GM19438 (cell line): Measurements from ENCODE around the gene NAA10.

Experiments
- ATAC-seq: cut with Tn5 transposase; IDR thresholded peaks from one replicate; pipeline ENCODE4 v1.9.1; 2021; ENCODE audit warnings: low read depth; ENCODE audit not compliant: unreplicated experiment

The NAA10 gene

DNA sequence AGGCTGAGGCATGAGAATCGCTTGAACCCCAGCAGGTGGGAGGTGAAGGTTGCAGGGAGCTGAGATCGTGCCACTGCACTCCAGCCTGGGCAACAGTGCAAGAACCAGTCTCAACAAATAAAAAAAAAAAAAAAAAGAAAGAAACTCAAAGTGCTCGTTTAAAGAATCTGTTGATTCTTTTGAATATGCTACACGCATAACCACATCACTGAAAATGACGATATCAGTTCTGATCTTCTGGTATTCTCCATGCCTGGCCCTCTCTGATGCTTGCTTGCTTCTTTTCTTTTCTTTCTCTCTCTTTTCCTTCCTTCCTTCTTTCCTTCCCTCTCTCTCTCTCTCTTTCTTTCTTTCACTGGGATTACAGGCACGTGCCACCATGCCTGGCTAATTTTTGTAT lies 23.0 kb downstream of the NAA10 start:
- ATAC-seq, result no peak

DNA sequence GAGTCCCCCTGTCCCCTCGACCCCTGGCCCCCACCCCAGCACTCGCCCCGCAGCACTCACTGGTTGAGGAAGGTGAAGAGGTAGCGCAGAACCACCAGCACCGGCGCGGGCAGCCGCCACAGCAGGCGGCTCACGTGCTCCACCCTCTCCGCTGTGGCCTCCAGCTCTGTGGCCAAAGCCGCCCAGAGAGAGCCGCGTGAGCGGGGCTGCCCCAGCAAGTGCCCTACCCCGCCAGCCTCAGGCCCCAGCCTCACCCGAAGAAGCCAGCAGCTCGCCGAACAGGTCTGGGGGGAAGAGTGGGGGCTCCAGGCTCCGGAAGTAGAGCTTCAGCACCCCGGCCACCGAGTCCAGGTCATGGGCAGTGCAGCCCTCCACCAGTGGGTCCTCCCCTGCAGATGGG lies 24.4 kb downstream of the NAA10 start:
- ATAC-seq, result no peak

DNA sequence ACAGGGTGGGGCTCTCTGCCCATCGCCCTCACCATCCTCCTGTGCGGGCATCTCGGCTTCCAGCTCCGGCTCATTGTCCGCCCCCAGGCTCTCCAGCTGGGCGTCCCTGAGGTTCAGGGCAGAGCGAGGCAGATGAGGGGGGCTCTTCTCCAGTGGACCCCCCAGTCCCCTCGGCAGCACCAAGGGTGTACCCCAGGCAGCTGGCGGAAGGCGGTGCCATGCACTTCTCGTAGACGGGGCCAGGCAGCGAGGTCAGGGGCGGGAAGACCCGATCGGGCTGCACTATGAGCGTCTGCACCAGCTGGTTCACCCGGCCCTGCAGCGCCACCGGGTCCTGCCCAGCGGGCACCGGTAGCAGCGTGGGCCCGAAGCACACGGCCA lies 24.9 kb downstream of the NAA10 start:
- ATAC-seq, result no peak

DNA sequence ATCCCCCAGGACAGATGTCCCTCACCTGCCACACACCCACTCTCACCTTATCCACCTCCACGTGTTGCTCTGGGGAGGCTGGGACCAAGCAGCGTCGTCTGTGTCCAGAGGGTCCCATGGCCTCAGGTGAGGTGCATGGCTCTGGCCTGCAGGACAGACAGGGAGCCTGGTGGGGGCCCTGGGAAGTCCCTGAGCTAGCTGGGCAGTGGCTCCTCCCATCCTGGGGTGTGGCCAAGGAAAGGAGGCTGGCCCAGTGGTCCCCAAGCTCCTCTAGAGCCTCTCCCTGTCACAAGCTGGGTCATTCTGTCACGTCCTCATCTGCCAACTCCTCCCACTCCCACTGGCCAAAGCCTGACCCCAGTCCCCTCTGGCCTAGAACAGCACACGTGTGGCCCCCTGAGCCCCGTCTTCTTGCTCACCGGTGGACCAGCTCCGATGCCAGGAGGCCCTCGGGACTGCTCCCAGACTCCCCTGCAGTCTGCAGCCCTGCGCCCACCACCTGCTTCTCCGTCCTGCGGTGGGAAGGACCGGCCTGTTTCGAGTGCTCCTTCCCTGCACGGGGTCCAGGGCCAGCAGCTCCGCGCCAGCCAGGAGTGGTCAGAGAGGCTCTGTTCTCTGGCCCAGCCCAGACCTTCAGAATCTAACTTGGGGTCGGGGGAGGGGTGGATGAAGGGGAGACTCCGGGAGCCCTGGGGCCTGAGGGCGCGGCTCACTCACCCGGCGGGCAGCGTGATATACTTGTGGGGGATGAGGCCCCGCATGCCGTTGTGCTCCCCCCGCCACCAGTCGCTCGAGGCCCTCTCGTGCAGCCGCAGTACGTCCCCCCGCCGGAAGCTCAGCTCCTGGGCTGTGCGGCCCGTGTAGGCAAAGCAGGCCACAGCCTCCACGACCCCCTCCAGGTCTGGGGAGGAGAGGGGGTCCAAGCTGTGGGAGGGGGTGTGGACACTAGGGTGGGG lies 25.5 kb downstream of the NAA10 start:
- ATAC-seq, result no peak

DNA sequence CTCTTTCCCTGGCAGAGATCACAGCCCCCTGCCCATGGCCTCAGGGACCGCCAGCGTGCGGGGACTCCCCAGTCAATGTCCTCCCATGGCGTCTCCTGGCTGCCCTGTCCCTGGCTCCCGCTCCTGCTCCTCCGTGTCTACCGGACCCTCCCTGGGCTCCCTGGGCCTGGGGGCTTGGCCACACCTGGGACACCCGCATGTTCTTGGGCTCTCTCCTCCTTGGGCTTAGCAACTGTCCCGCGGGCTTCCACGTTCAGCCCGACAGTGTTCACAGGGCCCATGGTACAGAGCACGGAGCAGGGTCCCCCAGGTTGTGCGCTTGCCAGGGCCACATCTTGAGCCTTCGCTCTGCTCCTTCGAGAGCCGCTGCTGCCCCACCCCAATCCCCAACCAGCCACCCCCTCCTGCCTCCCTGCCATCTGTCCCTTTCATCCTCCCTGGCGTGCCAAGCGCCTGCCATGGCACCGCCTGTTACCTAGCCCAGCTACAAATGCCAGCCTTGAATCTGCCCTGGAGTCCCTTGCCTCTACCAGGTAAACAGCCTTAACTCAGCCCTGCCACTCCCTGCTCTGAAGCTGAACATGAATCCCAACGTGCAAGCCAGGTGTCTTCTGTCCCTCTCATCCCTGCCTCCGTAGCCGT lies 26.5 kb downstream of the NAA10 start:
- no peak for ATAC-seq

DNA sequence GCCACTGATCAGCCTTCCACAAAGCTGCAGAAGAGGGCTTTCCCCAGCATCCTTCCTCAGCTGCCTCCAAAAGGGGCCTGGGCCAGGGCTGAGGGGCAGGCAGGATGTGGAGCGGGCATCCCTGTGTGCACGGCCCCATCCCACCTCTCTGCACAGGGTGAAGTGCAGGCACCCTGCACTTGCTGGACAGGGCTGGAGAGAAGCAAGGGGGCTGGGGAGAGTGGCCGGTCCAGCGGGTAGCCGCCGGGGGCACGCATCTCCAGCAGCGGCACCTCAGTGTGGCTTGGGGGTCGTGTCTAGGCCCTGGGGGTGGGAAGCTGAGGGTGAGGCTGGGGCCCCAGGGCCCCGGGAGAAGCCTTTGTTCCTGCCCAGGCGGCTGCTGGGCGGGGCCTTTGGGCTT lies 27.4 kb downstream of the NAA10 start:
- ATAC-seq, result no peak

DNA sequence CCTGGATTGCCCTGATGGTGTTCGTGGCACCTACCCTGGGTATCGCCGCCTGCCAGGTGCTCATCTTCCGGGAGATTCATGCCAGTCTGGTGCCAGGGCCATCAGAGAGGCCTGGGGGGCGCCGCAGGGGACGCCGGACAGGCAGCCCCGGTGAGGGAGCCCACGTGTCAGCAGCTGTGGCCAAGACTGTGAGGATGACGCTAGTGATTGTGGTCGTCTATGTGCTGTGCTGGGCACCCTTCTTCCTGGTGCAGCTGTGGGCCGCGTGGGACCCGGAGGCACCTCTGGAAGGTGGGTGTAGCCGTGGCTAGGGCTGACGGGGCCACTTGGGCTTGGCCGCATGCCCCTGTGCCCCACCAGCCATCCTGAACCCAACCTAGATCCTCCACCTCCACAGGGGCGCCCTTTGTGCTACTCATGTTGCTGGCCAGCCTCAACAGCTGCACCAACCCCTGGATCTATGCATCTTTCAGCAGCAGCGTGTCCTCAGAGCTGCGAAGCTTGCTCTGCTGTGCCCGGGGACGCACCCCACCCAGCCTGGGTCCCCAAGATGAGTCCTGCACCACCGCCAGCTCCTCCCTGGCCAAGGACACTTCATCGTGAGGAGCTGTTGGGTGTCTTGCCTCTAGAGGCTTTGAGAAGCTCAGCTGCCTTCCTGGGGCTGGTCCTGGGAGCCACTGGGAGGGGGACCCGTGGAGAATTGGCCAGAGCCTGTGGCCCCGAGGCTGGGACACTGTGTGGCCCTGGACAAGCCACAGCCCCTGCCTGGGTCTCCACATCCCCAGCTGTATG lies 28.5 kb downstream of the NAA10 start:
- no peak for ATAC-seq

DNA sequence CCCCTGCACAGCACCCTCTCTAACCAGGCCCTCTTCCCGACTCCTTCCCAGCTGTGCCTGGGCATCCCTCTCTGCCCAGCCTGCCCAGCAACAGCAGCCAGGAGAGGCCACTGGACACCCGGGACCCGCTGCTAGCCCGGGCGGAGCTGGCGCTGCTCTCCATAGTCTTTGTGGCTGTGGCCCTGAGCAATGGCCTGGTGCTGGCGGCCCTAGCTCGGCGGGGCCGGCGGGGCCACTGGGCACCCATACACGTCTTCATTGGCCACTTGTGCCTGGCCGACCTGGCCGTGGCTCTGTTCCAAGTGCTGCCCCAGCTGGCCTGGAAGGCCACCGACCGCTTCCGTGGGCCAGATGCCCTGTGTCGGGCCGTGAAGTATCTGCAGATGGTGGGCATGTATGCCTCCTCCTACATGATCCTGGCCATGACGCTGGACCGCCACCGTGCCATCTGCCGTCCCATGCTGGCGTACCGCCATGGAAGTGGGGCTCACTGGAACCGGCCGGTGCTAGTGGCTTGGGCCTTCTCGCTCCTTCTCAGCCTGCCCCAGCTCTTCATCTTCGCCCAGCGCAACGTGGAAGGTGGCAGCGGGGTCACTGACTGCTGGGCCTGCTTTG lies 29.2 kb downstream of the NAA10 start:
- no peak for ATAC-seq

DNA sequence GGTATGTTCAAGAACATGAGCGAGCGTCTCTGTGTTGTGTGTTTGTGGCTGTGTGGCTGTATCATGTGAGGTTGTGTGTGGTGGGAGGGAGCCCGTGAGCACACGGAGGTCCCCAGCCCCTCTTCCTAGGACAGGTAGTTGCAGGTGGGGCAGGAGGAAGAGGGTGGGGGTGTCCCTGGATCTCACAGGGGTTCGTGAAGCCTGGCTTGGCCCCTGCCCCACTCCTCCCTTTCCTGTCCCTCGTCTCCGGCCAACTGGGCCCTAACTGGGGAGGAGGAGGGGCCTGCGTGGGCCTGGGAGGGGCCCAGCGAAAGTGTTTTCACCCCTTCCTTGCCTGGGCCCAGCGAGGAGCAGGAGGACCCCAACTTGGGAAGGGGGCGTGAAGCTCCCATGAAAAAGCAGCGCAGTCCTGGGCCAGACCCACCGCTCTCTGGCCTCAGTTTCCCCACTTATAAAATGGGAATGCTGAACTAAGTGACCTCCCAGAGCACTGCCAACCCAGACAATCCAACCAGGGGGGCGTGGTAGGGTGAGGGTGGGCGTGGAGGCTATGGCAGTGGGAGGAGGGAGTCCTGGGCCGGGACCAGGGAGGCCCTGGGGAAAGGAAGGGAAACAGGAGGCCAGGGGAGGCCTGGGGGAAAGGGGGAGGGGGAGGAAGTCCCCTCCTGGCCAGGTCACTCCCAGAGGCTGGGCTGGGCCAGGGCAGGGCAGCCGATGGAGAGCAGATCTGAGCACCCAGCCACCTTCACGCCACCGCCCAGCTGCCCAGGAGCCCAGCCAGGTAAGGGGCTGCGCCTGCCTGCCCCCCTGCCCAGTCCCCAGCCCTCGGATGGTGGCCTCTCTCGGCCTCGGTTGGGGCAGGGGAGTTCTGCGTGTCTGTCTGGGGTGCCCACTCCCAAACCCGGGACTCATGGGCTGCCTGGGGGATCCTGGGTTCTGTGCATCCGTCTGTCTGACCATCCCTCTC lies 30.6 kb downstream of the NAA10 start, which contains the start of gene AVPR2:
TSS of gene AVPR2 (plus strand) at position 683 of the 967 bp plus-strand sequence. CDS start 473 bp downstream, outside the sequence.
- no peak for ATAC-seq

DNA sequence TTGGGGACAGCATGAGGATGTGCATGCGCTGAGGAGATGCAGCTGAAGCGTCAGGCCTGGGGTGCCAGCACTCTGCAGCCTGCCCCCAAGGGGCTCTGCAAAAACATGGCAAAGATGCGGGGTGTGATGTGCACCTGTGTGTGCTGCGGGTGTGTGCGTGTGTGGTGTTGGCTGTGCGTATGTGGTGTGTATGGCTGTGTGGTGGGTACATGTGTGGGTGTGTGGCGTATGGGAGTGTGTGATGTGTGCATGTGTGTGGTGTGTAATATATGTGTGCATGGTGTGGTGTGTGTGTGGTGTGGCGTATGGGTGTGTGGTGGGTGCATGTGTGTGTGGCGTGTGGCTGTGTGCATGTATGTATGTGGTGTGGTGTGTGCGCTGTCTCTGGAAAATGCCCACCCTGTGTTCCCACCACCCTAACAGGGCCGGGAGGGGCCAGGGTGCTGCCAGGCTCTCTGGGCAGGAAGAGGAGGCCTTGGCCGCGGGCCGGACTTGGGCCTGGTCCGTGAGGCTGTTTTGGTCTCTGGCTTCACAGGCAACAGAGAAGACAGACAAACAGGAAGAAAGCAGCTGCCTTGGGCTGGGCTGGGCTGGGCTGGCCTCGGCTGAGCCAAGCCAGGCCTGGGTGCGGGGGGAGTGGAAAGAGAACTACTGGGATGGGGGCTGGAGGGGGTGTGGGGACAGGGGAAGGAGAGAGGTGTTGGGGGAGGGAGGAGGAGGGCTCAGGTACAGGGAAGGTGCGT lies 31.4 kb downstream of the NAA10 start:
- ATAC-seq, result no peak

DNA sequence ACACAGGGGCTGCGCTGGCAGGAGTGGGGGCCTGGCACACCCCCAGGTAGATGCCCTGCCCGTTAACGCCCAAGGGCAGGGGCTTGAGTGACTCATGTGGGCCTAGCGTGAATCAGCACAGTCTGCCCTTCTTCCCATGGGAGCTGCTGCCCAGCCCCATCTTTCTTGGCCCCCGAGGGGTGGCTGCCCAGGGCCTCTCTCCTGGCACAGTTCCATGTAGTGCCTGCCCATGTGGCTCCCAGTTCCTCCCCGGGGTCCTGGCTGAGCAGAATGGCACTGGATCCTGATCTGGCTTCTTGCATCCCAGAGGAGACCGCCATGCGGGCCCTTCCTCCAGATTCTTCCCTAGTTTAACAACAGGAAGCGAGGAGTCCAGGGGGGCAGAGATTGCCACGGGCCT lies 32.5 kb downstream of the NAA10 start:
- ATAC-seq, result no peak

DNA sequence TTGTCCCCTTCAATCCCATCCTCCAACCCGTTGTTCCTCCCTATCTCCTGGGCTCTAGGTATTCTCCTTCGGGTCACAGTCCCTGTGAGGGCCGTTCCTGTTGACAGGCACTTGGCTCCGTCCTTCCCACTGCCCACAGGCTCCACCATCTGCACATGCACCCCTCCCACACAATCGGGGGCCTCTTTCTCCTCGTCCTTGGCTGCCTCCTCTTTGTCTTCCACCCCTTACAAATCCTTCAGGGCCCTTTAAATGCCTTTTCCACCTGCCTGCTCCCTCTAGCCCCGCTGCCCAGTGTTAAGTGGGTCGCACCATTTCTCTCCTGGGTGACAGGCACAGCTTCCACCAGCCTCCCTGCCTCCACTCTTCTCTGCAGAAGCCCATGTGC lies 33.1 kb downstream of the NAA10 start:
- ATAC-seq, result no peak

DNA sequence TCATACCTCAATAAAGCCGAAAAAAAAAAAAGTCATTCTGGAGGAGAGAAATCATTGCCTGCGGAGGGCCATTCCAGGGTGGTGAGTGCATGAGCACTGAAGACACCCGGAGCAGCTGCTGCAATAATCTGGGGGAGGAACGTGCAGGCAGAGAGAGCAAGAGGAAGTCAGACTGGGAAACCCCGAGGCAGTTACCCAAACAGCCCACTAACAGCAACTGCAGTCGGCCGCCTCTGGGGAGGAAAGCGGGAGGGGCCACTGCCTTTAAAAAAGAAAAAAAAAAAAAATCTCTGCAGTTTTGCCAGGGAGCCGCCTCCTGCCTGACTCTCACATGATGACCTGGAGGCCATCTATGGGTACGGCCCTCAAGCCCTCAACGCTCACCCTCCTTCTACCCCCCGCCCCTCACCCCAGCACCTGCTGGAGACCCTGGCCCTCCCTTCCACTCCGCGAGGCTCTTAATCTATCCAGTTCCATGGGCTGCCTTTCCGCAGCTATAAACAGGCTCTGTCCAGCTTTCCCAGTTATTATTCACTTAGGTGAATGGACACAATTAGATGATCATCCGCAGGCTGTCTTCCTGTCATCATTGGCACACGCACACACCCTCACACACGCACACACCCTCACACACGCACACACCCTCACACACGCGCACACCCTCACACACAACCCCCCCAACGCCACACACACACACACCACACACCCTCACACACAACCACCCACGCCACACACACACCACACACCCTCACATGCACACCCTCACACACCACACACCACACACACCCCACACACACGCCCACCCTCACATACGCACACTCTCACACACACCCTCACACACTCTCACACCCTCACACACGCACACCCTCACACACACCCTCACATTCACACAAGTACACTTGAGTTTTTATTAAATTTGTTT lies 33.7 kb downstream of the NAA10 start:
- ATAC-seq, result peak; percentile 65

DNA sequence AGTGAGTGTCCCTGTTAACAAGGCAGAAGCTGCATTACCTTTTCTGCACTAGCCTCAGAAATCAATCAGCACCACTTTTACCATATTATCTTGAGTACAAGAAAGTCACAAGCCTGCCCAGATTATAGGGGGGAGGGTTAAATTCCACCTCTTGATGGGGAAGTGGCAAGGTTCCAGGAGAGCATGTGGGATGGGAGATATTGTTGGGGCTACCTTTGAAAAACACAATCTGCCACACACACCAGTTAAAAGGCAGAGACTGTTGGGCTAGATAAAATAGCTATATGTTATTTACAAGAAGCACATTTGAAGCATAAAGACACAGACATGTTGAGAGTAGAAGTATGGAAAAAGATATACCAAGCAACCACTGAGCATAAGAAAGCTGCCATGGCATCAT lies 36.9 kb downstream of the NAA10 start:
- no peak for ATAC-seq

DNA sequence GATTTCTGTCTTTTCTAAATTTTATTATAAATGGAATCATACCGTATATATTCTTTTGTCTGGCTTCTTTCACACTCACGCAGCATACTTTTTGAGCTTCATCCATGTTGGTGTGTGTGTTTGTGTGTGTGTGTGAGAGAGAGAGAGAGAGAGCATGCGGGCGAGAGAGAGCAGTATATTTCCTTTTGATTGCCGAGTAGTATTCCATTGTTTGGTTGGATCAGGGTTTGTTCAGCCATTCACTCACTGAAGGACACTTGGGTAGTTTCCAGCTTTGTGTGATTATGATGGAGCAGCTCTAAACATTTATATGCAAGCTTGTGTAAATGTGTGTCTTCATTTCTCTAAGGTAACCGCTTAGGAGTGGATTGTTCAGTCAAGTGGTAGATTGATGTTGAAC lies 45.7 kb downstream of the NAA10 start:
- ATAC-seq, result no peak

DNA sequence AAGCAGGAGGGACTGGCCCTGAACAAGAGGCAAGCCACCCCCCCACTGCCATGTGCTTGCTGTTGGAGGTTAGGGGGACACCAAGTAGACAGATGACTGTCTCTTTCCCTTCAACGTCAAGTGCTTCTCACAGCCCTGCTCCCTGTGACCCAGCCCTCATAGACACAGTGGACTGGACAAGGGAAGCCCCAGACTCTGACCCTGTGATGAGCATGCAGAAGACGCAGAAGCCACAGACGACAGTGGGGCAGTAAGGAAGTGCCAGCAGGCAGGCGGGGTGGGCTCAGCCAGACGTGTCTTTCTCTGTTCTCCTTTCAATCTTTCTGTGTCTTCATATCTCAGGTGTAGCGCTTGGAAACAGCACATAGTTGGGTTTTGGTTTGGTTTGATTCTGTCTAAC lies 46.5 kb downstream of the NAA10 start:
- ATAC-seq, result no peak

DNA sequence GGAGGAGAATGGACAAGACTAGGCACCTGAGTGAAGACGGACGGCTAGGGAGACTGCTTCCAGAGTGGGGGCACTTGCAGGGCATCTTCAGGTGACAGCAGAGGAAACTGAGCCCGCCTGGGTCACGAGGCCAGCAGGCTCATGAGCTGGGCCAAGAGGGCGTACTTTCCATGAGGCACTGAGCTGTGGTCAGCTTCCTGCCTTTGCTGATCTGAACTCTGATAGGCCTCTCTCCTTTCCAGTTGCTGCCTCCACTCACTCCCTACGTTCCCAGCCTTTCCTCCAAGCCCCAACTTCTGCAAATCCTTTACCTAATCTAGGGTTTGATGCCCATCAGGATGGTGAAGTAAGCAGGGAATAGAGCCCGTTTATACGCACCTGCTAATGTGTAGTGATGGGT lies 47.5 kb downstream of the NAA10 start:
- ATAC-seq, result no peak

DNA sequence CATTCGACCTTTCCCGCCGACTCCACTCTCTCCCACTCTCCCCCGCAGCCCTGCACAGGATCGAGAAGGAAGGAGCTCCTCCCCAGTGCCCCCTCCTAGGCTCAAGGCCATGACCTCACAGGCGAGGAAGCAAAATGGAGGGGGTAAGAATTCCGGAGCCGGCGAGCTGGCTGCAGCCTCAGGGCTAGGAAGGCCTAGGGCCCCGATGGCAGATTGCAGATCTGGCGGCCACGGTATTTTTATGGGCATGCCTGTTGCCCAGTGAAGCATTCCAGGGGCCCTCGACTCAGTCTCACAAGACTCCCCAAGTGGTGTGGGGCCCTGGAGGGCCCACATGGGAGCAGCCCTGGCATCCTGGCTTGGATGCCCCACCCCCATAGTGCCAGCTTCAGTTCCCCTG lies 47.9 kb downstream of the NAA10 start:
- no peak for ATAC-seq
